Thyroid gland (tissue), 4 donors: ENCODE results near the gene BPNT1. TPM values are rescaled to one million over a fixed set of nuclear protein-coding genes. Genes with fewer than 3 reads are reported as not detected.

Experiments
- DNase-seq, 2 donors: peaks; one replicate each; pipeline ENCODE4 v3.0.0-alpha.2; 2019
- H3K27ac ChIP-seq, 3 donors: fragments of 200-600 bp; sonication (generic); 1 replicate in 2 of 3; 2 replicates in 1 of 3; pipeline ENCODE4 v1.5.1; 2016 to 2019; ENCODE audit warnings: mild to moderate bottlenecking in 1 of 3, moderate library complexity in 1 of 3
- H3K27me3 ChIP-seq: fragments of 200-600 bp; sonication (generic); one replicate; pipeline ENCODE4 v1.5.1; 2019
- H3K36me3 ChIP-seq, 2 donors: fragments of 200-600 bp; sonication (generic); one replicate each; pipeline ENCODE4 v1.5.1; 2016 to 2019
- H3K4me1 ChIP-seq, 2 donors: fragments of 200-600 bp; sonication (generic); one replicate each; pipeline ENCODE4 v1.5.1; 2017 to 2019
- H3K4me3 ChIP-seq, 3 donors: fragments of 200-600 bp; sonication (generic); replicated peaks in 1 of 3; 1 replicate in 2 of 3; 2 replicates in 1 of 3; pipeline ENCODE4 v1.5.1; 2016; ENCODE audit warnings: mild to moderate bottlenecking in 1 of 3
- H3K9me3 ChIP-seq: fragments of 200-600 bp; sonication (generic); one replicate; pipeline ENCODE4 v1.5.1; 2017
- CTCF ChIP-seq, 6 experiments: fragments of 200-600 bp in 3 of 6; fragments of 450-650 bp in 3 of 6; sonication (generic) in 3 of 6; IDR thresholded peaks; one replicate each; pipeline ENCODE4 v1.5.1; 2016 to 2019; ENCODE audit warnings: antibody characterized with exemption in 6 of 6, mild to moderate bottlenecking in 2 of 6, inconsistent platforms in 1 of 6, moderate library complexity in 1 of 6
- POLR2A ChIP-seq, 2 donors: fragments of 450-650 bp; IDR thresholded peaks; one replicate each; pipeline ENCODE4 v1.6.1; 2017; ENCODE audit warnings: antibody characterized with exemption in 2 of 2, mild to moderate bottlenecking in 2 of 2, moderate library complexity in 1 of 2
- intact Hi-C: fragments of 100-400 bp; cut with DNase I; formaldehyde crosslinking; loops from one replicate; pipeline ENCODE4 v1.15.1; 2023
- microRNA counts, 2 donors: library from miRNA; unstranded; fragments of <30 nt; microRNA quantifications; one replicate each; lab custom pipeline; 2016 to 2017
- microRNA-seq: library from miRNA; unstranded; fragments of <30 nt; microRNA quantifications from one replicate; pipeline ENCODE4, GENCODE V29; 2016
- small RNA-seq: library from RNA; depleted of rRNA; stranded (forward); fragments of <200 nt; gene quantifications from one replicate; pipeline ENCODE3, GENCODE V24; 2016
- total RNA-seq, 4 donors: library from RNA; depleted of rRNA; stranded (reverse); fragments of >200 nt; gene quantifications; one replicate each; pipeline ENCODE4 v1.2.3, GENCODE V29; 2016

BPNT1 gene
- total RNA-seq, 4 donors from 2014 or later = 24.8 to 29.3 (median 25.1) TPM

- Histone ChIP-seq H3K4me1 (no peaks in the 10 kb centered on the region), H3K27me3 (no peaks in the 10 kb centered on the region), H3K36me3 (peaks cover 19 to 27% of the 10 kb centered on the region in 2 donors), H3K9me3 (no peaks in the 10 kb centered on the region), H3K4me3 (no peak overlapping the region), H3K27ac (no peak overlapping the region)
- TF ChIP-seq POLR2A (IDR thresholded peaks at IDR 0.05) = no peak
- TF ChIP-seq CTCF (IDR thresholded peaks at IDR 0.05) = no peak
- intact Hi-C loops = no loop called here
- DNase-seq = no peak
Observed at GRCh38 chr1:220011620-220012019, 78.0 kb downstream of the BPNT1 start.

MicroRNAs encoded within 50 kb of the gene (microRNA counts, 767-probe panel; counts per million panel counts)
- microRNA hsa-miR-194-5p (lab: Ali Mortazavi, UCI) = 2,589 to 4,901 counts per million in 2 donors
- 0 counts per million in 2 donors for microRNA hsa-miR-215 (lab: Ali Mortazavi, UCI)

Small RNAs within 50 kb of the gene (microRNA-seq; reads per million reads assigned to microRNA genes)
- not detected for gene MIR194-1
- gene MIR215 = 1.1 reads per million

Small RNAs within 50 kb of the gene (small RNA-seq; reads per million reads assigned to genes)
- gene MIR194-1 = not detected
- not detected for gene MIR215

Other genes with a start within 250 kb of the BPNT1 start
- gene SLC30A10, start 161.2 kb downstream of the BPNT1 start, total RNA-seq = under 1 TPM in 1 of 4 donors, not detected in 3; 0.33 TPM
- gene EPRS1, start 43.3 kb downstream of the BPNT1 start, total RNA-seq = 10 to 100 TPM; 43.7 to 63.1 (median 54.8) TPM
- 10 to 100 TPM; 59.6 to 72.6 (median 67.0) TPM for gene IARS2, start 4.3 kb upstream of the BPNT1 start, total RNA-seq
- 10 to 100 TPM; 37.0 to 53.1 (median 42.9) TPM for gene RAB3GAP2, start 182.7 kb upstream of the BPNT1 start, total RNA-seq